Stimulated activated CD8-positive, alpha-beta memory T cell treated with anti-CD3 and anti-CD28 coated beads, Interleukin-12 subunit alpha, Interleukin-12 subunit beta, amount 100 ng/mL, for 24 hours (primary cell): ENCODE measurements around the gene INTS2.
"Not testable (repeated sequence)": the region's sequence is repeated elsewhere in the genome, so short reads cannot be mapped to it uniquely, and the experiment has no call there.

Experiments
- DNase-seq: peaks from one replicate; pipeline ENCODE4 v3.0.0-alpha.2; 2020; ENCODE audit errors: extremely low read depth

INTS2 gene, protein sequence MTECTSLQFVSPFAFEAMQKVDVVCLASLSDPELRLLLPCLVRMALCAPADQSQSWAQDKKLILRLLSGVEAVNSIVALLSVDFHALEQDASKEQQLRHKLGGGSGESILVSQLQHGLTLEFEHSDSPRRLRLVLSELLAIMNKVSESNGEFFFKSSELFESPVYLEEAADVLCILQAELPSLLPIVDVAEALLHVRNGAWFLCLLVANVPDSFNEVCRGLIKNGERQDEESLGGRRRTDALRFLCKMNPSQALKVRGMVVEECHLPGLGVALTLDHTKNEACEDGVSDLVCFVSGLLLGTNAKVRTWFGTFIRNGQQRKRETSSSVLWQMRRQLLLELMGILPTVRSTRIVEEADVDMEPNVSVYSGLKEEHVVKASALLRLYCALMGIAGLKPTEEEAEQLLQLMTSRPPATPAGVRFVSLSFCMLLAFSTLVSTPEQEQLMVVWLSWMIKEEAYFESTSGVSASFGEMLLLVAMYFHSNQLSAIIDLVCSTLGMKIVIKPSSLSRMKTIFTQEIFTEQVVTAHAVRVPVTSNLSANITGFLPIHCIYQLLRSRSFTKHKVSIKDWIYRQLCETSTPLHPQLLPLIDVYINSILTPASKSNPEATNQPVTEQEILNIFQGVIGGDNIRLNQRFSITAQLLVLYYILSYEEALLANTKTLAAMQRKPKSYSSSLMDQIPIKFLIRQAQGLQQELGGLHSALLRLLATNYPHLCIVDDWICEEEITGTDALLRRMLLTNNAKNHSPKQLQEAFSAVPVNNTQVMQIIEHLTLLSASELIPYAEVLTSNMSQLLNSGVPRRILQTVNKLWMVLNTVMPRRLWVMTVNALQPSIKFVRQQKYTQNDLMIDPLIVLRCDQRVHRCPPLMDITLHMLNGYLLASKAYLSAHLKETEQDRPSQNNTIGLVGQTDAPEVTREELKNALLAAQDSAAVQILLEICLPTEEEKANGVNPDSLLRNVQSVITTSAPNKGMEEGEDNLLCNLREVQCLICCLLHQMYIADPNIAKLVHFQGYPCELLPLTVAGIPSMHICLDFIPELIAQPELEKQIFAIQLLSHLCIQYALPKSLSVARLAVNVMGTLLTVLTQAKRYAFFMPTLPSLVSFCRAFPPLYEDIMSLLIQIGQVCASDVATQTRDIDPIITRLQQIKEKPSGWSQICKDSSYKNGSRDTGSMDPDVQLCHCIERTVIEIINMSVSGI

DNA sequence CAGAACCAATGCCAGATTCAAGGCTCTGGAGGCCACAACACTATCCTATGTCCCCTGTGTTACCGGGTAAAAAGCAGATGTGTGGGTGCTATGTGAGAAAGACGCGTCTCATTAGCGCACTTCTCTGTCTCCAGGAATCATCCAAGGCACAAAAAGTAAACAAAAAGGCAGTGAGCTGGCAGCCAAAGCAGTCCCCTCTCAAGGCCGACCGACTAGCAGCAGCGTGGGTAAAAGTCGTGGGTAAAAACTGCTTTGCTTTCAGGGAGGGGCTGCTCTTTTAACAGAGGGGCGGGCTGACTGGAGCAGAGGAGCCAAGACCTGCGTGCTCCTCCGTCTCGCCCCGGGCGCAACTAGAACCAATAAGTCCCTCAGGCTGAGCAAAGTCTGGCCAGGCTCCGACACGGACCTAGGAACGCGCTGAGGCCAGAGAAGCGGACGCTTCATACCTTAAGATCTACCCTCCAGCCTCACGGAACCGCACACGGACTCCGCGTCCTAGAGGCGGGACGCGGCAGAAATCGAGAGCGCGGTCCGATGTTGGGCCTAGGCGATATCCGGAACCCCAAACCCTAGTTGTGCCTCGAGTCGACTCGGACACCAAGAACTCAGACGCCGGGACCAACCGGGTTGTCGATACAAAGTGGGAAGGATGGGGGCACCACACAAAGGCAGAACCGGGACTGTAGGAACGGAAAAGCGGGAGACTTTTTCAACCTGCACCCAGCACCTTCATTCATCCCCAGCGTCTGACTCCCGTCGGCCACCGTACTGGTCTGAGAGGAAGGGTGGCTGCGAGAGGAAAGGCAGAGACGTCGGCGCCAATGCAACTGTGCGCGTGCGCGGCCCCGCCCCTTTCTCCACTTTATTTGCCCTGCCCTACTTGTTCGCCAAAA, at the start of gene INTS2:
INTS2 (minus strand) TSS at position 775 of the 893 bp plus-strand sequence. CDS start 1,338 bp downstream, outside the sequence.
- DNase-seq, result peak; percentile 87

DNA sequence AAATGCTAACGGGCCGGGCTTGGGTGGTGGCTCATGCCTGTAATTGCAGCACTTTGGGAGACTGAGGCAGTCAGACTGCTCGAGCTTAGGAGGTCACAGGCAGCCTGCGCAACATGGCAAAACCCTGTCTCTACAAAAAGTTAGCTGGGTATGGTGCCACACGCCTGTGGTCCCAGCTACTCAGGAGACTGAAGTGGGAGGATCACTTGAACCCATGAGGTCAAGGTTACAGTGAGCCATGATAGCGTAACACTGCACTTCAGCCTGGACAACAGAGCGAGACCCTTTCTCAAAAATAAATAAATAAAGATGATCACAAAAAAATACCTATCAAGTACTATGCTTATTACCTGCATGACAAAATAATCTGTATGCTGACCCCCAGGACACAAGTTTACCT, 46.3 kb upstream of the INTS2 start:
- DNase-seq, result no peak

DNA sequence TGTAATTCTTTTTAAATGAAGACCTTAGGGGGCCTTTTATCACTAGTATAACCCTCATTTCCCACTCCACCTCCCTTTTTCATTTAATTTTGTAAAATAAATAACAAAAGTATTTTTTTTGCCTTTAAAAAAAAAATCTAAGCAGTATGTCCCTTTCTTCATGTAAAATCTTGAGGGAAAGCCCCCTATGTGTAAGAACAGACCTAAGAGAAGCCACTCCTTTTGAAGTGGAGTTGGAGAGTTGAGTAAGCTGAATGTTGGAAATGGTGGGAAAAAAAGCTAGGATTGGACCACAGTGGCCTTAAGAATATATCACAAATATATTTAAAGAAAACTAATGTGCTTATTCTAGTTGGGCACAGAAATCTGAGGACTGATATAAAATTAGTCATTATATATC, 44.5 kb upstream of the INTS2 start:
- DNase-seq, result no peak

DNA sequence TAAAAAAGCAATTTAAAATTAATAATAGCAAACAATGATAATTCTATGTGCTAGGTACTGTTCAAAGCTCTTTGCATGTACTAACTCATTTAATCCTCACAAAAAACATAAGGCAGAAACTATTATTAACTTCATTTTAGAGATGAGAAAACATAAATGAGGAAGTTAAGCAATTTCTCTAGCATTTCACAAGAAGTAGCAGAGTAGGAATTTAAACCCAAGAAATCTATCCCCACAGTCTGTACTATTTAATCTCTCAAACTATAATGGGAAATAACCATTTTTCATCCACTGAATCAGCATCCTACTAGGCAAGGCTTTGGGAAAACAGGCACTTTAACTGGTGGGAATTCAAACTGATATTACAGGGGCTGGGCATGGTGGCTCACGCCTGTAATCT, 42.2 kb upstream of the INTS2 start:
- DNase-seq, result no peak

DNA sequence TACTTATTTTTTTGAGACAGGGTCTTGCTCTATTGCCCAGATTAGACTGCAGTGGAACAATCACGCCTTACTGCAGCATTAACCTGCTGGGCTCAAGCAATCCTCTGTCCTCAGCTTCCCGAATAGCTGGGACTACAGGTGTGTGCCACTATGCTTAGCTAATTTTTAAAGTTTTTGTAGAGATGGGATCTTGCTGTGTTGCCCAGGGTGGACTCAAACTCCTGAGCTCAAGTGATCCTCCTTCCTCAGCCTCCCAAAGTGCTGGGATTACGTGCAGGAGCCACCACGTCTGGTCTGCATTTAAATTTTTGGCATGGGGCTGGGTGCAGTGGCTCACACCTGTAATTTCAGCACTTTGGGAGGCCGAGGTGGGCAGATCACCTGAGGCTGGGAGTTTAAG, 41.0 kb upstream of the INTS2 start:
- no peak for DNase-seq

DNA sequence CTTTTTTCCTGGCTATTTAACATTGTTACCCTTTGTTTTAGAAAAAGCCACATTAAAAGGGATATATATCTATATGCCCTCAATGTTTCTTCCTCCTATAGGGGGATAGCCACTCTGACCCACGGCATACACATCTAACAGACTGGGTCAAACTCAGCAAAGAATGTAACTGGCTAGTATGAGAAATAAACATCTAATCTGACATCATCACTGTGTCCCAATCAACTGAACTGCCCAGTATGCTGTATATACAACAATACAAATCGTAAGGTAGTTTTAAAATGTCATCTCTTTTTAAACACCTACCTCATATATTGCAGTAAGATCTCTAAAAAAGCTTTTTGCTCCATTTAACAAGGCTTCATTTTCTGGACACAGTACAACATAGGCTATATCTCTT, 39.9 kb upstream of the INTS2 start:
- no peak for DNase-seq

DNA sequence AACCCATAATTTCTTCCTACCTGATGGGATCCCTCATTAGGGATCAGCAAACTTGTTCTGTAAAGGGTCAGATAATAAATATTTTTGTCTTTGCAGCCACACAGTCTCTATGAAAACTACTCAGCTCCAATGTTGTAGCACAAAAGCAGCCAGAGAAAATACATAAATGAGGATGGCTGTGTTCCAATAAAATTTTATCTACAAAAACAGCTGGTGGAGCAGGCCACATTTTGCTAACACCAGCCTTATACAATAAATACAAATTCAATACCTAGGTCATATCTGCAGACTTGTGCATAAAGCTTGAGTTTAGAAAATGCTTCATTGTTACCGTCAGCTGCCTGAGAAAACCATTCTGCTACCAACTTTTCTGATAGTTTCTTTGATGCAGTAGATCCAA, 38.4 kb upstream of the INTS2 start:
- no peak for DNase-seq

DNA sequence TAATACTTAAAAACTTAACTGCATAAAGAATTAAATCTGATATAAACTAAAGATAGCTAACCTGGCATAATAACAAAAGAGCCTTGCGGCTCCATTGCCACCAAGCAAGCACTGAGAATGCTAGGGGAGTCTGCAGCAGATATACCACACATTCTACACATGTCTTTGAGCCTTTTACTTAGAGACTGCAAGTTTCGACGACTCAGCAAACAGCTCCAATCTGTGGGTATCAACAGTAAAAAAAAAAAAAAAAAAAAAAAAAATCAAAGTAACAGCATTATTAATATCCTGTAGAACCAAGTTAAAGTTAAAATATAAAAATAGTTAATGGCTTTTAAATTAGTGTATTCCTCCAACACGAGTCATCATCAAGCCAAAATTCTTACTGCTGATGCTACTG, 27.8 kb upstream of the INTS2 start:
- DNase-seq, result no peak

DNA sequence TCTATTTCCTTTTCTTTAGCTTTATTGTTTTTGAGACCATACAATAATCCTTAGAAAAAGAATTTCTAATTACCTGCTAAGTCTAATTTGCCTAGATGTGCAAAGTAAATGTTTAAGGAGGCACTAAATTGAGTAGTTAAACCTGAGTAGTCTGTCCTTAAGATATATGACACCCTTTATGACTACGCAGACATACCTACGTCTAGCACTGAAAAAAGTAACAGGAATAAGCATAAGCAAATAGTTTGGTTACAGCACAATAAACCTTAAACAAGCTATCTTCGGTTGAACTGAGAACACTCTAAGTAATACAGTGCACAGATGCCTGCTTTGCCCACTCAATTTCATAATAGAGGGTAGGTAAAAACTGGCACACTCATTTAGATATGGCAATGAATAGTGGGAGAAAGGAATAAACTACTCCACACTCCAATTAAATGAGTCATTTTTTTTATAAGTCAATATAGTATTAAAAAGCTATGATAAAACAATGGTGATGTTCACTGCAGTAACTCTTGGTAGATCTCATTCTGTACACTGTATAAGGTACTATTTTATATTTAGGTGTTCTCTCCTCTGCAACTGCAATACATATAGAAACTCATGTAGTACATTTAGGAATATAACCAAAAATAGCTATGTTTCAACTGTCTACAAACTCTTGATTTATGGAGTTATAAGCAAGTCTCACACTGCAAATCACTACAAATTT, 19.7 kb upstream of the INTS2 start:
- DNase-seq, result no peak

DNA sequence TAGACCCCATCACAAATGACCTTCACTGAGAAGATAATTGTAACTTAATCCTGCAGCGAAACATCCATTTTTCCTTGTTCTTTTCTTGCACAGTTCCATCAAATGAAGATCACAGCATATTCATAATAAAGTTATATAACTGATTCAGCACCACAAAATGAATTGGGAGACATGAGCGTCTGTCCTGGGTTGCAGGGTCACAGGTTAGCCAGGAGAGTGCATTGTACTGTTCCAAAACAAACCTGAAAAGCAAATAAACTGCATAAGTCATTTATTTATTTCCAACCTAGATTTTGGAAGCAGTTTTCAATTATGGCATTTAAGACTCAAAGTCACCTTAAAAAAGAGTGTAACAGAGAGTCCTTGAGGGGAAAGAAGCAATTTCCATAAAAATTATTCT, 18.6 kb upstream of the INTS2 start:
- DNase-seq, result no peak

DNA sequence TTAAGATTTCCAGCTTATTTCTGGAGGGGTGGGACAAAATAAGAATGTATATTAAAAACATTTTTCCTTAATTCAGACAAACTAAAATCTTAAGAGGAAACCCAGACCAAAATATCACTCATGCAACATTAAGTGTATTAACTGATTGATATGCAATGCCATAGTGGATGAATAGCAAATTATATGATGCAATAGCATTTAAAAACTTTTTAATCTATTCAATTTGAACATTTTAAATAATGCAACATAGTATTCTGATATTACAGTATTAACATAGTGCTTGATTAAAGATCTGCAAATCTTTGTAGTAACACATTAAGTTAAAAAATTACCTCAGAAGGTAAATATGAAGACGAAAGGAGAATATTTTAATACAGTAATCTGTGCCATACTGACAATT, 15.3 kb upstream of the INTS2 start:
- no peak for DNase-seq

DNA sequence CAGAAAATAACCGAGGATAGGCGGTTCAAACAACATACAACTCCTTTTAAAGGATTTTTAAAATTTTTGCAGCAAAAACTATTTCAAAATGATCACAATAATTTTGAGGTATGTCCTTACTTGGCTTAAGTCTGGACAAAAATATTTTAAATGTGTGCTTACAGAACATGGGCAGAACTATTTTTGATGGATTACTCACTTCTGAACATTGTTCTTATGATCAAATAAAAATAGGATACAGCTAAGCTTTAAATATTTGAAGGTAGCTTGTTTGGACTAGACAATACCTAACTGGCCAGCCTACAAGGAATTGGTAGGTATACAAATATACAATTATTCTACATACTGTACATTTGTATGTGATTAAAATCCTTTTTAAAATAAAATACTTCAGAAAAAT, 14.3 kb upstream of the INTS2 start:
- no peak for DNase-seq

DNA sequence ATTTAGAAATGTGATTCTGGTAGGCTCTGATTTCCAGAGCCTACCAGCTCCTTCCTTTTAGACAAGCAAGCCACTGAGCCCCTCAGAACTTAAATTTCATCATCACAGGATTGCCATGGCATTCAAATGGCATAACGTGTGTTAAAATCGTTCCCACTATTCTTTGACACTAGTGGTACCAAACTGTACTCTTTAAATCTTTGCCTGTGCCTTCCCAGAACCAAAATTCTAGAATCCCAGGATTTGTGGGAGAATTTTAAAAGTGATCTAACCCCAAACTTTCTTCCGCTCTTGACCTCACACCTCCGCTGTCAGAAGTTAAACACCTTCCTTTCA, 287 bp upstream of the INTS2 start:
- DNase-seq, result no peak

DNA sequence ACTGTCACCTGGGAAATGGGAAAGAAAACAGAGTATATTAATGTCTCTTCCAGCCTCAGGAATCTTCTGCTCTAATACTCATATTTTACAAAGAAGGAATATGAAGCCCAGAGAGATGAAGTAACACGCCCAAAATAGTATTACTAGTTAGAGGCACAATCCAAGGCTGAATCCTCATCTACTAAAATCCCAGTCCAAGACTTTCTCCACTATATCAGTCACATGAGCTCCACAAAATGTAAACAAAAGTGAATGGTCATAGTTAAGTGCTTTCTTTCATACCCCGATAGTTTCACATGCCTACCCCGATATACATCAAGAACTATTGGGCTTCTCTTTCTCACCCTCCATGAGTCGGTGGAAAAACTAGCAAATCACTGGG, 965 bp downstream of the INTS2 start:
- DNase-seq, result no peak

DNA sequence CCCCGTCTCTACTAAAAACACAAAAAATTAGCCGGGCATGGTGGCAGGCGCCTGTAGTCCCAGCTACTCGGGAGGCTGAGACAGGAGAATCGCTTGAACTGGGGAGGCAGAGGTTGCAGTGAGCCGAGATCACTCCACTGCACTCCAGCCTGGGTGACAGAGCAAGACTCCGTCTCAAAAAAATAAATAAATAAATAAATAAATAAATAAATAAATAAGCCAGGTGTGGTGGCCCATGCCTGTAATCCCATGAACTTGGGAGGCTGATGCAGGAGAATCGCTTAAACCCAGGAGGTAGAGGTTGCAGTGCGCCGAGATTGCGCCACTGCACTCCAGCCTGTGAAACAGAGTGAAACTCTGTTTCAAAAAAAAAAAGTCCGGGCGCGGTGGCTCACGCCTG, 12.6 kb downstream of the INTS2 start:
- DNase-seq, result not testable (repeated sequence)

DNA sequence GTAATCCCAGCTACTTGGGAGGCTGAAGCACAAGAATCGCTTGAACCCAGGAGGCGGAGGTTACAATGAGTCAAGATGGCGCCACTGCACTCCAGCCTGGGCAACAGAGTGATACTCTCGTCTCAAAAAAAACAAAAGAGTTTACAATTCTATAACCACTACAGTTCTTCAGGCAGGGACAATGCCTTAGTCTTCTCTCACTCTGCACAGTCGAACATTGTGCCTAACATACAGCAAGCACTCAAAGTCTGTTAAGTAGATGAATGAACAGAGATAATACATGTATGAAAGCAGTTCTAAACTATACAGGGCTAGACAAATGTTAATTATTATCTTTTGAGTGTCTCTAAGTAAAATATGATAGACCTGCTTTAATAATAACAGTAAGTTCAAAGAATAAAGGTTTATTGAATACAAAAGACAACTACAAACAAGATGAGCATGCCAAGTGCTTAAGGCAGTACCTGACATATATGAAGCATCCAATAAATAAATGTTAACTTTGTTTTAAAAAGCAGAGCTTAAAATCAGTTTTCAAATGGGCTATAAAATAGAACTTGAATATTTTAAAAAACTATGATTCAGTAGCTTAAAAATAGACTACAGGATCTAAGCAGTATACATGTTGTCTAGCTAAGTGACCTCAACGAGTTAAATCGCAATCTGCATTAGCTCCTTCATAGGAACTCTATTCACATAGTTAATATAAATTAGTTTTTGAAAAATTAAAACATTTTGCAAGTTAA, 19.3 kb downstream of the INTS2 start:
- DNase-seq, result no peak

DNA sequence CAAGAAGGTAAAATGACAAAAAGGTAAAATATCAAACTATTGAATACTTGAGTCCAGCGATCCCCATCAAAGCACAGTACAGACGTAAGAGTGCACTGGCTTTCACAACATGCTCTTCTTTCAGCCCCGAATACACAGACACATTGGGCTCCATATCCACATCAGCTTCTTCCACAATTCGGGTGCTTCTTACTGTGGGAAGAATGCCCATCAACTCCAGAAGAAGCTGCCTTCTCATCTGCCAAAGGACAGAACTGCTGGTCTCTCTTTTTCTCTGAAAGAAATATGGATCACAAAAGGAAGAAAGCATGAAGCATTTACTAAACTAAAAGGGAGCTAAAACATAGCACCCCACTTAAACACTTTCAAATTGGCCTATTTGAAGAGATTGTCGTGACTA, 20.4 kb downstream of the INTS2 start:
- no peak for DNase-seq

DNA sequence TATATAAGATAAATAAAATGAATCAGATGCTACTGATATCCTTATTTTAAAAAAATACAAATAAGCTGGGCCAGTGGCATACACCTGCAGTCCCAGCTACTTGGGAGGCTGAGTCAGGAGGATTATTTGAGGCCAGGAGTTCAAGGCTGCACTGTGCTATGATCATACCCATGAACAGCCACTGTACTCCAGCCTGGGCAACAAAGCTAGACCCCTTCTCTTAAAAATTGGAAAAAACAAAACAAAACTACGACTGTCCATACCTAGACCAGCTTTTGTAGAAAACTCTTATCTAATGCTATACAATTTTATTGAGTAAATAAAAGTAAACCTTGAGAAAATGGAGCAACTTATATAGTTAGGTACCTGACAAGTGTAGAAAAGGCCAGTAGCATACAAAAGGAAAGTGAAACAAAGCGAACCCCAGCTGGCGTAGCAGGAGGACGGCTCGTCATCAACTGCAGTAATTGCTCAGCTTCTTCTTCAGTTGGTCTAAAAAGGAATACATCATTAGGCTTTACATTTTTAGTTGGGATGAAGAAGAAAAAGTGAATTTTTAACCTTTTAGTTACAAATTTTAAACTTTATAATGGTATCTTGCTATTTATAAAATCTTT, 23.6 kb downstream of the INTS2 start:
- no peak for DNase-seq

DNA sequence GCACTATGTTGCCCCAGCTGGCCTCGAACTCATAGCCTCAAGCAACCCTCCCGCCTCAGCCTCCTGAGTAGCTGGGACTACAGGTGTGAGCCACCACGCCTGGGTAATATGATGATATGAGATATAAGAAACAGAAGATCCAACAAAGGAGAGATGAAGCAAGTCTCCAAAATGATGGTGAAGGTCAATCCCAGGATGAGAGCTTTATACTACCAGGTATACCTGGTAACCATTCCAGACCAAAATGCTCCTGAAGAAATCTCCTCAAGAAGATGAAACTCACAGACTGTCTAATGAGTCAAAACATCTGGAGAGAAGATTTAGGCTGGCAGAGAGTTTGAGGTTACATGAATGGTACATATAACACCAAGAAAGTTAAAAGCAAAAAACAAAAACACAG, 24.5 kb downstream of the INTS2 start:
- no peak for DNase-seq
